H9 (cell line): ENCODE results near the gene CCL13. TPM values are rescaled to one million over a fixed set of nuclear protein-coding genes. Genes with fewer than 3 reads are reported as not detected.
A peak's percentile ranks its signal among the peaks of the same experiment; 100 is the strongest.

Source experiments
- DNase-seq: peaks from one replicate; pipeline ENCODE4 v3.0.0-alpha.2; 2017
- H2AFZ ChIP-seq: one replicate; pipeline ENCODE4 v1.6.1; 2013; ENCODE audit warnings: mild to moderate bottlenecking, low read length, control low read depth, moderate library complexity
- H2AK5ac ChIP-seq: 2 replicates; pipeline ENCODE4 v1.6.1; 2013; ENCODE audit warnings: low read length, control low read depth, mixed read lengths; ENCODE audit not compliant: insufficient read length
- H2BK120ac ChIP-seq: one replicate; pipeline ENCODE4 v1.6.1; 2013; ENCODE audit warnings: low read depth, mild to moderate bottlenecking, low read length, control low read depth, inconsistent platforms; ENCODE audit not compliant: poor library complexity, severe bottlenecking
- H2BK12ac ChIP-seq: 2 replicates; pipeline ENCODE4 v1.6.1; 2013; ENCODE audit warnings: low read length, control low read depth, mixed read lengths, low read depth; ENCODE audit not compliant: insufficient read length
- H2BK15ac ChIP-seq: 2 replicates; pipeline ENCODE4 v1.6.1; 2013; ENCODE audit warnings: low read depth, low read length, control low read depth
- H2BK20ac ChIP-seq: one replicate; pipeline ENCODE4 v1.6.1; 2013; ENCODE audit warnings: low read depth, mild to moderate bottlenecking, low read length, control low read depth, inconsistent platforms; ENCODE audit not compliant: poor library complexity, severe bottlenecking
- H2BK5ac ChIP-seq: 2 replicates; pipeline ENCODE4 v1.6.1; 2013; ENCODE audit warnings: low read length, control low read depth, mixed read lengths; ENCODE audit not compliant: insufficient read length
- H3K14ac ChIP-seq: 2 replicates; pipeline ENCODE4 v1.6.1; 2013; ENCODE audit warnings: low read length, control low read depth; ENCODE audit not compliant: insufficient read depth
- H3K18ac ChIP-seq: 2 replicates; pipeline ENCODE4 v1.6.1; 2013; ENCODE audit warnings: low read depth, mild to moderate bottlenecking, mixed read lengths, low read length, control low read depth; ENCODE audit not compliant: insufficient read length
- H3K23ac ChIP-seq: 2 replicates; pipeline ENCODE4 v1.6.1; 2013; ENCODE audit warnings: low read length, control low read depth, mixed read lengths, low read depth; ENCODE audit not compliant: insufficient read length
- H3K23me2 ChIP-seq: 2 replicates; pipeline ENCODE4 v1.6.1; 2013; ENCODE audit warnings: low read depth, mild to moderate bottlenecking, mixed read lengths, low read length, control low read depth; ENCODE audit not compliant: insufficient read length, poor library complexity, severe bottlenecking
- H3K27ac ChIP-seq: 2 replicates; pipeline ENCODE4 v1.5.1; 2013; ENCODE audit warnings: low read length, control low read depth, mixed read lengths, low read depth; ENCODE audit not compliant: insufficient read length
- H3K27me3 ChIP-seq: 2 replicates; pipeline ENCODE4 v1.6.1; 2013; ENCODE audit warnings: low read length, control low read depth, inconsistent platforms; ENCODE audit not compliant: insufficient read depth
- H3K4ac ChIP-seq: 2 replicates; pipeline ENCODE4 v1.6.1; 2013; ENCODE audit warnings: low read depth, mild to moderate bottlenecking, control low read depth, inconsistent platforms, low read length, moderate library complexity
- H3K4me1 ChIP-seq: 2 replicates; pipeline ENCODE4 v1.6.1; 2013; ENCODE audit warnings: low read length, control low read depth, inconsistent platforms; ENCODE audit not compliant: insufficient read depth
- H3K4me2 ChIP-seq: 2 replicates; pipeline ENCODE4 v1.6.1; 2013; ENCODE audit warnings: low read length, control low read depth, mixed read lengths; ENCODE audit not compliant: insufficient read length, insufficient read depth
- H3K56ac ChIP-seq: 2 replicates; pipeline ENCODE4 v1.6.1; 2013; ENCODE audit warnings: low read depth, mild to moderate bottlenecking, mixed read lengths, low read length, control low read depth; ENCODE audit not compliant: insufficient read length
- H3K79me1 ChIP-seq: 2 replicates; pipeline ENCODE4 v1.6.1; 2013; ENCODE audit warnings: low read depth, mild to moderate bottlenecking, moderate library complexity, low read length, control low read depth, inconsistent platforms; ENCODE audit not compliant: insufficient read depth, poor library complexity, severe bottlenecking
- H3K79me2 ChIP-seq: 2 replicates; pipeline ENCODE4 v1.6.1; 2013; ENCODE audit warnings: low read length, control low read depth, inconsistent platforms; ENCODE audit not compliant: insufficient read depth
- H3K9ac ChIP-seq: 2 replicates; pipeline ENCODE4 v1.6.1; 2013; ENCODE audit warnings: low read length, control low read depth, mixed read lengths; ENCODE audit not compliant: insufficient read length; ENCODE audit errors: extremely low read depth
- H3K9me3 ChIP-seq: one replicate; pipeline ENCODE4 v1.6.1; 2013; ENCODE audit warnings: low read depth, low read length, inconsistent platforms; ENCODE audit not compliant: control insufficient read depth
- H3T11ph ChIP-seq: one replicate; pipeline ENCODE4 v1.6.1; 2013; ENCODE audit warnings: mild to moderate bottlenecking, low read length, control low read depth, inconsistent platforms
- H4K20me1 ChIP-seq: one replicate; pipeline ENCODE4 v1.6.1; 2013; ENCODE audit not compliant: control insufficient read depth, insufficient read length, insufficient read depth
- H4K5ac ChIP-seq: 2 replicates; pipeline ENCODE4 v1.6.1; 2013; ENCODE audit warnings: low read depth, mild to moderate bottlenecking, mixed read lengths, low read length, control low read depth; ENCODE audit not compliant: insufficient read length
- H4K8ac ChIP-seq: replicated peaks from 2 replicates; pipeline ENCODE4 v1.6.1; 2013; ENCODE audit warnings: low read length, control low read depth, mixed read lengths, low read depth; ENCODE audit not compliant: insufficient read length
- H4K91ac ChIP-seq: 2 replicates; pipeline ENCODE4 v1.6.1; 2013; ENCODE audit warnings: low read depth, mild to moderate bottlenecking, moderate library complexity, mixed read lengths, low read length, control low read depth; ENCODE audit not compliant: insufficient read length
- H3K27ac Mint-ChIP-seq, 3 experiments: 2 replicates in 2 of 3; 3 replicates in 1 of 3; pipeline ENCODE4 v1.8.0; 2020 to 2021; ENCODE audit warnings: mixed read lengths in 3 of 3, mild to moderate bottlenecking in 1 of 3, moderate library complexity in 1 of 3
- H3K27me3 Mint-ChIP-seq: 2 replicates; pipeline ENCODE4 v1.8.0; 2021; ENCODE audit warnings: low read depth, mild to moderate bottlenecking, moderate library complexity, mixed read lengths
- H3K36me3 Mint-ChIP-seq, 3 experiments: 2 replicates in 2 of 3; 3 replicates in 1 of 3; pipeline ENCODE4 v1.8.0; 2020 to 2021; ENCODE audit warnings: low read depth in 3 of 3, mixed read lengths in 3 of 3; ENCODE audit not compliant: insufficient read depth in 1 of 3
- H3K4me1 Mint-ChIP-seq, 2 experiments: 2 replicates each; pipeline ENCODE4 v1.8.0; 2020; ENCODE audit warnings: mixed read lengths in 2 of 2
- H3K4me3 Mint-ChIP-seq, 2 experiments: 2 replicates in 1 of 2; 3 replicates in 1 of 2; pipeline ENCODE4 v1.8.0; 2020 to 2021; ENCODE audit warnings: mild to moderate bottlenecking in 2 of 2, mixed read lengths in 2 of 2, moderate library complexity in 1 of 2
- H3K9me3 Mint-ChIP-seq, 2 experiments: 2 replicates in 1 of 2; 3 replicates in 1 of 2; pipeline ENCODE4 v1.8.0; 2020; ENCODE audit warnings: mild to moderate bottlenecking in 2 of 2, mixed read lengths in 2 of 2, moderate library complexity in 1 of 2
- CTCF ChIP-seq: fragments of 200-600 bp; sonication (generic); conservative IDR thresholded peaks from 3 replicates; pipeline ENCODE4 v1.8.0; 2021; ENCODE audit warnings: antibody characterized with exemption, mild to moderate bottlenecking
- WGBS: extraction: QIAGEN DNeasy Blood & Tissue Kit; methylation state at CpG from one replicate; pipeline ENCODE4 v1.1.7; 2013; ENCODE audit warnings: missing lambda C conversion rate, low lambda C conversion rate, mixed read lengths; ENCODE audit not compliant: insufficient read length; ENCODE audit errors: extremely low coverage; 5-methylcytosine and 5-hydroxymethylcytosine counted together
- total RNA-seq: library from RNA; stranded (reverse); gene quantifications from 2 replicates; pipeline ENCODE4 v1.2.1, GENCODE V29; 2021

Gene CCL13
- total RNA-seq, 1 experiment from 2014 or later: not detected

DNA sequence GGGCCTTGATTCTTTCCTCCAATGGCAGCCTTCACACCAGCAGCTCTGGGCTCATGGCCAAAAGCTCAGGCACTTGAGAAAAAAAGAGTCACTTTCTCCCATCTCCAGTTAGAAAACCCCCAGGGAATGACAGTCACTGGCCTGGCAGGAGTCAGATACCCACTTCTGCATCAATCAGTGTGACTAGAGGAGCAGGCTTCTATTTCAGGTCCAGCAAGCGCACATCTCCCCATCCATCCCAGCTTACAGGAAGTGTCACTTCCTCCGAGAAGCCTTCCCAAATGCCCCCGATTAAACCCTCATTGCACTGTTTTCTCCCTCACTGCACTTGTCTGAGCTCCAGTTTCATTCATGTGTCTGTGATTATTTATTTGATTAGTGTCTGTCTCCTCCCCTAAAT, 37.1 kb downstream of the CCL13 start:
- Histone ChIP-seq H3K4me1 (no peaks in the 10 kb centered on the region), H2BK15ac (no peak overlapping the region), H3K56ac (no peak overlapping the region), H3K79me1 (no peaks in the 10 kb centered on the region), H3K18ac (no peak overlapping the region), H3K27ac (no peak overlapping the region), H4K91ac (no peak overlapping the region), H3K4me2 (no peak overlapping the region), H2AK5ac (no peak overlapping the region), H2BK5ac (no peak overlapping the region), H2AFZ (no peak overlapping the region), H3K23ac (no peak overlapping the region), H3K9me3 (no peaks in the 10 kb centered on the region), H4K8ac (no peak overlapping the region), H2BK20ac (no peak overlapping the region), H4K20me1 (no peaks in the 10 kb centered on the region), H3K9ac (no peak overlapping the region), H3K14ac (no peak overlapping the region), H4K5ac (no peak overlapping the region), H3K4ac (no peak overlapping the region), H2BK12ac (no peak overlapping the region), H3K23me2 (no peaks in the 10 kb centered on the region), H2BK120ac (no peak overlapping the region), H3T11ph (no peak overlapping the region), H3K27me3 (no peaks in the 10 kb centered on the region), H3K79me2 (no peaks in the 10 kb centered on the region)
- H3K36me3 Mint-ChIP-seq: no peaks in the 10 kb centered on the region
- no peak overlapping the region for H3K4me3 Mint-ChIP-seq
- no CpG with 5 or more reads among the region's 3 CpGs for WGBS
- TF ChIP-seq CTCF: no peak
- peak; percentile 14 for DNase-seq
- no peak overlapping the region for H3K27ac Mint-ChIP-seq
- peaks cover 20 to 22% of the 10 kb centered on the region in 2 experiments for H3K4me1 Mint-ChIP-seq
- H3K9me3 Mint-ChIP-seq: no peaks in the 10 kb centered on the region; a peak in 1 of 5 replicates
- peaks cover 19% of the 10 kb centered on the region for H3K27me3 Mint-ChIP-seq
